Measurements from ENCODE around the gene RHBG. TPM values are rescaled to one million over a fixed set of nuclear protein-coding genes. Genes with fewer than 3 reads are reported as not detected.

The RHBG gene
- total RNA-seq, 1 donor from 2014 or later: not detected

GRCh38 chr1:156383023-156383422 is 14.0 kb downstream of the RHBG start:
- intact Hi-C loops (cut with micrococcal nuclease): no loop called here
- DNase-seq (ENCODE audit: low spot score): peak; percentile 39
- Mint-ChIP-seq H3K9me3 (no peaks in the 10 kb centered on the region), H3K27ac (no peak overlapping the region), H3K27me3 (ENCODE audit: insufficient read depth) (peaks cover 17% of the 10 kb centered on the region), H3K36me3 (ENCODE audit: low read depth) (no peaks in the 10 kb centered on the region), H3K4me1 (ENCODE audit: low read depth) (peaks cover 5% of the 10 kb centered on the region), H3K4me3 (no peak overlapping the region)

- Mint-ChIP-seq H3K4me3 (no peak overlapping the region), H3K27me3 (ENCODE audit: insufficient read depth) (peaks cover 23% of the 10 kb centered on the region), H3K27ac (no peak overlapping the region), H3K4me1 (ENCODE audit: low read depth) (peaks cover 5% of the 10 kb centered on the region), H3K36me3 (ENCODE audit: low read depth) (no peaks in the 10 kb centered on the region), H3K9me3 (no peaks in the 10 kb centered on the region)
- DNase-seq (ENCODE audit: low spot score): no peak
- intact Hi-C loops (cut with micrococcal nuclease): no loop called here
Observed at GRCh38 chr1:156384007-156384406, 15.0 kb downstream of the RHBG start.

GRCh38 chr1:156384658-156385057 is 15.6 kb downstream of the RHBG start:
- H3K27me3 Mint-ChIP-seq (ENCODE audit: insufficient read depth): peaks cover 30% of the 10 kb centered on the region
- no peak overlapping the region for H3K4me3 Mint-ChIP-seq
- intact Hi-C loops (cut with micrococcal nuclease): loop anchor here (1.0 kb wide), 2 partner anchors 61 to 225 kb away; no protein-coding TSS in a partner anchor
- no peak for DNase-seq (ENCODE audit: low spot score)
- no peaks in the 10 kb centered on the region for H3K36me3 Mint-ChIP-seq (ENCODE audit: low read depth)
- H3K9me3 Mint-ChIP-seq: no peaks in the 10 kb centered on the region
- H3K27ac Mint-ChIP-seq: no peak overlapping the region
- H3K4me1 Mint-ChIP-seq (ENCODE audit: low read depth): peaks cover 5% of the 10 kb centered on the region

GRCh38 chr1:156385534-156386031 is 16.6 kb downstream of the RHBG start:
- Mint-ChIP-seq H3K9me3 (no peaks in the 10 kb centered on the region), H3K4me3 (no peak overlapping the region), H3K4me1 (ENCODE audit: low read depth) (peaks cover 5% of the 10 kb centered on the region), H3K27me3 (ENCODE audit: insufficient read depth) (peaks cover 34% of the 10 kb centered on the region), H3K36me3 (ENCODE audit: low read depth) (no peaks in the 10 kb centered on the region), H3K27ac (no peak overlapping the region)
- DNase-seq (ENCODE audit: low spot score): peak; percentile 59
- intact Hi-C loops (cut with micrococcal nuclease): loop anchor here (1.0 kb wide), 2 partner anchors 60 to 224 kb away; no protein-coding TSS in a partner anchor

- H3K4me1 Mint-ChIP-seq (ENCODE audit: low read depth): peaks cover 5% of the 10 kb centered on the region
- no peak overlapping the region for H3K27ac Mint-ChIP-seq
- no peak overlapping the region for H3K4me3 Mint-ChIP-seq
- H3K36me3 Mint-ChIP-seq (ENCODE audit: low read depth): no peaks in the 10 kb centered on the region
- no peaks in the 10 kb centered on the region for H3K9me3 Mint-ChIP-seq
- no peak for DNase-seq (ENCODE audit: low spot score)
- intact Hi-C loops (cut with micrococcal nuclease): no loop called here
- H3K27me3 Mint-ChIP-seq (ENCODE audit: insufficient read depth): peaks cover 35% of the 10 kb centered on the region
Observed at GRCh38 chr1:156386134-156386901, 17.3 kb downstream of the RHBG start.

GRCh38 chr1:156386949-156387869 is 18.2 kb downstream of the RHBG start:
- H3K4me3 Mint-ChIP-seq: no peak overlapping the region
- peaks cover 5% of the 10 kb centered on the region for H3K4me1 Mint-ChIP-seq (ENCODE audit: low read depth)
- no peak overlapping the region for H3K27ac Mint-ChIP-seq
- DNase-seq (ENCODE audit: low spot score): no peak
- peaks cover 36% of the 10 kb centered on the region for H3K27me3 Mint-ChIP-seq (ENCODE audit: insufficient read depth)
- no peaks in the 10 kb centered on the region for H3K36me3 Mint-ChIP-seq (ENCODE audit: low read depth)
- intact Hi-C loops (cut with micrococcal nuclease): no loop called here
- no peaks in the 10 kb centered on the region for H3K9me3 Mint-ChIP-seq

- Mint-ChIP-seq H3K27me3 (ENCODE audit: insufficient read depth) (peaks cover 36% of the 10 kb centered on the region), H3K4me1 (ENCODE audit: low read depth) (peaks cover 5% of the 10 kb centered on the region)
Observed at GRCh38 chr1:156387870-156388173, 18.8 kb downstream of the RHBG start.

GRCh38 chr1:156388174-156389137 is 19.4 kb downstream of the RHBG start:
- intact Hi-C loops (cut with micrococcal nuclease): no loop called here
- H3K27me3 Mint-ChIP-seq (ENCODE audit: insufficient read depth): peaks cover 38% of the 10 kb centered on the region
- no peak overlapping the region for H3K4me3 Mint-ChIP-seq
- peaks cover 5% of the 10 kb centered on the region for H3K4me1 Mint-ChIP-seq (ENCODE audit: low read depth)
- H3K36me3 Mint-ChIP-seq (ENCODE audit: low read depth): no peaks in the 10 kb centered on the region
- no peak overlapping the region for H3K27ac Mint-ChIP-seq
- H3K9me3 Mint-ChIP-seq: no peaks in the 10 kb centered on the region
- no peak for DNase-seq (ENCODE audit: low spot score)

More at GRCh38 chr1:156387870-156388173, 18.8 kb downstream of the RHBG start:
- Mint-ChIP-seq H3K9me3 (no peaks in the 10 kb centered on the region), H3K27ac (no peak overlapping the region), H3K4me3 (no peak overlapping the region), H3K36me3 (ENCODE audit: low read depth) (no peaks in the 10 kb centered on the region)
- DNase-seq (ENCODE audit: low spot score): no peak
- intact Hi-C loops (cut with micrococcal nuclease): no loop called here

GRCh38 chr1:156389311-156389710 is 20.3 kb downstream of the RHBG start:
- intact Hi-C loops (cut with micrococcal nuclease): no loop called here
- no peaks in the 10 kb centered on the region for H3K9me3 Mint-ChIP-seq
- H3K4me1 Mint-ChIP-seq (ENCODE audit: low read depth): peaks cover 5% of the 10 kb centered on the region

GRCh38 chr1:156390469-156391365 is 21.7 kb downstream of the RHBG start:
- Mint-ChIP-seq H3K27ac (no peak overlapping the region), H3K27me3 (ENCODE audit: insufficient read depth) (peaks cover 41% of the 10 kb centered on the region), H3K36me3 (ENCODE audit: low read depth) (no peaks in the 10 kb centered on the region), H3K9me3 (no peaks in the 10 kb centered on the region), H3K4me3 (no peak overlapping the region), H3K4me1 (ENCODE audit: low read depth) (peaks cover 3% of the 10 kb centered on the region)
- DNase-seq (ENCODE audit: low spot score): no peak
- intact Hi-C loops (cut with micrococcal nuclease): no loop called here

More at GRCh38 chr1:156389311-156389710, 20.3 kb downstream of the RHBG start:
- Mint-ChIP-seq H3K27me3 (ENCODE audit: insufficient read depth) (peaks cover 39% of the 10 kb centered on the region), H3K36me3 (ENCODE audit: low read depth) (no peaks in the 10 kb centered on the region), H3K4me3 (no peak overlapping the region), H3K27ac (no peak overlapping the region)
- DNase-seq (ENCODE audit: low spot score): no peak

GRCh38 chr1:156391366-156391677 is 22.3 kb downstream of the RHBG start:
- no peak overlapping the region for H3K4me3 Mint-ChIP-seq
- peaks cover 41% of the 10 kb centered on the region for H3K27me3 Mint-ChIP-seq (ENCODE audit: insufficient read depth)
- H3K9me3 Mint-ChIP-seq: no peaks in the 10 kb centered on the region
- H3K27ac Mint-ChIP-seq: no peak overlapping the region
- intact Hi-C loops (cut with micrococcal nuclease): no loop called here
- DNase-seq (ENCODE audit: low spot score): no peak
- H3K4me1 Mint-ChIP-seq (ENCODE audit: low read depth): no peaks in the 10 kb centered on the region
- H3K36me3 Mint-ChIP-seq (ENCODE audit: low read depth): no peaks in the 10 kb centered on the region
